PC-9 (cell line): Measurements from ENCODE around the gene GRIP2.

ENCODE experiments used
- CTCF ChIP-seq: fragments of 200-600 bp; sonication (generic); conservative IDR thresholded peaks from 2 replicates; pipeline ENCODE4 v1.6.1; 2017; ENCODE audit warnings: mixed run types, antibody characterized with exemption, mild to moderate bottlenecking, moderate library complexity
- EZH2 ChIP-seq: fragments of 200-600 bp; sonication (generic); IDR thresholded peaks from 2 replicates; pipeline ENCODE4 v1.8.0; 2017; ENCODE audit warnings: antibody characterized with exemption, low read depth

GRCh38 chr3:14544282-14545250, 4.4 kb upstream of the GRIP2 start:
- no peak for TF ChIP-seq CTCF
- TF ChIP-seq EZH2, result no peak
